A673 (cell line): ENCODE measurements around the gene ABR.

ENCODE experiments used
- CTCF ChIP-seq: fragments of 300-800, 200-600 bp; sonication (generic); conservative IDR thresholded peaks from 2 replicates; pipeline ENCODE4 v1.5.1; 2017; ENCODE audit warnings: low read depth, mild to moderate bottlenecking, antibody characterized with exemption, low read length, moderate library complexity, mixed read lengths
- EZH2 ChIP-seq: fragments of 200-600 bp; sonication (generic); IDR thresholded peaks from 2 replicates; pipeline ENCODE4 v1.6.1; 2017; ENCODE audit warnings: borderline replicate concordance, low read depth, mild to moderate bottlenecking, mixed read lengths, antibody characterized with exemption, low read length; ENCODE audit not compliant: poor library complexity, severe bottlenecking

- TF ChIP-seq CTCF = no peak
- no peak for TF ChIP-seq EZH2
Observed at GRCh38 chr17:1010086-1010450, 169.7 kb downstream of the ABR start.
